Right renal cortex interstitium (tissue), 3 donors: ENCODE results near the gene MAPRE2. TPM values are rescaled to one million over a fixed set of nuclear protein-coding genes. Genes with fewer than 3 reads are reported as not detected.

Experiments used
- DNase-seq, 3 donors: peaks; one replicate each; pipeline ENCODE4 v3.0.0-alpha.2; 2013; ENCODE audit warnings: low read depth in 3 of 3, low spot score in 2 of 3
- polyA plus RNA-seq, 3 donors: library from polyadenylated mRNA; unstranded; fragments of 120-200 nt; gene quantifications; one replicate each; pipeline ENCODE4 v1.2.1, GENCODE V29; 2013; ENCODE audit not compliant: insufficient read length in 3 of 3

The MAPRE2 gene
- polyA plus RNA-seq, 3 donors, result 28.5 to 33.4 (median 33.3) TPM

DNA sequence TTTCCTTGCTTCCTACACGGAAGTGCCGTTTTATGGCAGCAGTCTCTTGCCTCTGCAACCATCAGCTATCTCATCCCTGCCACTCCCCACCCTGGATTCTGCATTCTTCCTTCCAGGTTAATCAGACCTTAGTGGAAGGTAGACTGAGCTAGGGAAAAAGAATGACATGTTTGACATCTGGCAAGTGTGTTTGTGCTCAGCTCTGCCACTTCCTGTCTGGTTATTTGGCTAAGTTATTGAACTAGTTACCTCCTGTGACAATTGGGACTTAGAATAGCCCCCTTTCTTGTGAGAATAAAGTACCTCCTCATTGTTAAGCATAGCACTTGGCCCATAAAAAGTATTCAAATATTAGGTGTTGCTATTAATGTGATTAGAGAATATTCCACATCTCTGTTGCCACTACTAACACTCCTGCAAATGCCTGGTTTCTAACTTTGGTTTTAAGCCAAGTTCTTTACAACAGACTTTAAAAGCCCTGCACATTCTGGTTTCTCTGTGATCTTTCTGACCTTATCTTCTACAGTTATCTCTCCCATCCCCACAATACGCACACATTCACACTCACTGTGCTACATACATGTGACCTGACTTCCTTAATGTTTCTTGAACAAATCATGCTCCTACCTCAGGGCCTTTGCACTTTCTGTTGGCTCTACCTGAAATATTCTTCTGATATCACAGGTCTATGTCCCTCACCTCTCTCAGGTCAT lies 10.8 kb upstream of the MAPRE2 start:
- no peak for DNase-seq

DNA sequence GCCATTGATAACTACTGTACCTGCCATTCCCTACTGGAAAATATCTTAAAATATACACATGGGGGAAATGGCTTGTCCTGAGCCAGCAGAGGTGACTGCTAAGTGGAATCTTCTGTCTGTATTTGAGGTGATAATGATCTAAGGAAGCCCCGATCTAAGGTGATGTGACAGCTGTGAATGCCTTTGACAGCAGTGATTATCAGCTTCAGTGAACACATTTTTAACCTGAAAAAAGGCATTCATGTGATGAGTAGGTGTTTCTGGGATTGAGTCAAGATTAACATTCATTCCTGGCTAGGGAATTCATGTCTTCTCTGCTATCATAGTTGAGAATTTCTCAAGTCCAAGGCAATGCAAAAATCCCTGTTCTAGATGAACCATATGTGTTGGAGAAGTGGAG lies 9.1 kb upstream of the MAPRE2 start:
- DNase-seq, result no peak

DNA sequence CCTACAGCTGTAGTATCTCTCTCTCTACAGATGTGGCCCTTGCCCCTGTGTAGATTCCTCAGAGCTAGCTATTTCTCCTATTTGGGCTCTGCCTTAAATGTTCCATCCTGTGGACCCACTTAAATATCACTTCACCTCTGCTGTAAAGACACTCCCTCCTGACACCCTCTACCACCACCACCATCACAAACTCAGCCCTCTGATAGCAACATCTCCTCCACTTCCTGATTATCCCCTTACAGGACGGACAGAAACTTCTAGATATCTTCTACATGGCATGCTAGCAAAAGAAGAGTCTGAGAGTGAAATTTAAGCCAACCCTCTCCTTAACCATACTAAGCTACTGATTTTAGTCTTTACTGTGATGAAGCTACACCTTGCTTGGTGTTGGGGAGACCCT lies 3.2 kb upstream of the MAPRE2 start:
- no peak for DNase-seq

DNA sequence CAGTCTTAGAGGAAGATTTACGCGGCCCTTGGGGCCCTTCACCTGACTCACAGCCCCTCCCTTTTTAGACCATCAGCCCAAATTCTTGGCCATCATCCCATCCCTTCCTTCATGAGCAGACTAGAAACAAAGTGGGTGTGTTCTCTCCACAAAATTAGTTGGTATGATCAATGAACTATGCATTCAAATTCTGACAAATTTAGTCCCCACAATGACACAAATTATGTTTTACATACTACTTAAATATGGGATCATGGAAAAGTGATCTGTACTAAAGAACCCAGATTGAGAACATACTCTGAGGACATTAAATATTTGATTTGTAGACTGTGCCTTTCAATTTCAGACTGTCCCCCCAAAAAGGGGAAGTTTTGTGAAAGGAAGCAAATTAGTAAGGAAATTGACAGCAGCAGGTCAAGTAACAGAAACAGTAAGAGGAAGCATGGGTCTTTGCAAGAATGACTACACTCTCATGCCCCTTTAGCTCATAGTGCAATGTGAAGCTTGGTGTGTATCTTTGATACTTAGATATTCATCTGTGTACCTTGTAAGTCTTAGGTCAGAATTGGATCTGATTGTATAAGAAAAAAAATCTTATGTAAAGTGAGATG lies 2.2 kb upstream of the MAPRE2 start:
- DNase-seq, result no peak

DNA sequence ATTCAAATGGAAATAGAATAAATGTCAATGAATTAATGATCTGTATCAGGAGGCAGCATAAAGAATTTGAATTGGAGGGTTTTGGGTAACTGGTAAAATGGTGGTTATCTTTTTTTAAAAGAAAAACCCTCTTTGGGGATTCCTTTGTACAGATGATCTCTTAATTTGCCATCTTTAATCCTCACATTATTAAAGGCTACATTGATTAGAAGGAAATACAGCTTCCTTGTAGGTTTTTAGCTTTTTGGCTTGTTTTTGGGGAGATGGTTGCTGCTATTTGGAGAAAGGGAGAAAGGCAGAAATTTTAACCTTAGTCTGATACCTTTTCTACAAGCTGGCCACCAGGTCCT lies 600 bp upstream of the MAPRE2 start:
- DNase-seq, result no peak

DNA sequence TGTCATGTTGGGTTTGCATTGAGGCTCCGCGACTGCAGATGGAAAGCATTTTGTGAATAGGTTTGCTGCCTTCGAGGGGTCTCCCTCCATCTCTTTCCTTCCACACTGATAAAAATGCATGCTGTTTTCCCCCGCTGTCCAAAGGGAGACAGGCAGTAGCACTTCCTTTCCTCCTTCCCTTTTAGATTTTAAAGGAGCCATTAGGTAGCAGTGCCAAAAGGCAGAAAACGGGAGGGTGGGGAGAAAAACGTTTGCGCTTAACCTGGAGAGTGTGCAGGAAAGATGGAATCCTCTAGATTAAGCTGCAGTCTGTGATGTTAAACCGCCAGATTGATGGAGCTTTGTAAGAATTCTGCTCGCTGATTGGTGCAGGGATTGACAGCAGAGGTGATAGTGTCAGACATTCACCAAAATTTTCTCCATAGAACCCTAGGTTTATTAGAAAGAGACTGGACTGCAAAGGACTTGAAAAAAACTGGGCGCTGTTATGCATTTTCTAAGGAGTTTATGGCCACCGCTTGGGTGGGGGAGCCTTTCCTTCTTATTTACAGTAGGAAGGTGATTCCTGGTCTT lies 688 bp downstream of the MAPRE2 start:
- DNase-seq, result no peak

DNA sequence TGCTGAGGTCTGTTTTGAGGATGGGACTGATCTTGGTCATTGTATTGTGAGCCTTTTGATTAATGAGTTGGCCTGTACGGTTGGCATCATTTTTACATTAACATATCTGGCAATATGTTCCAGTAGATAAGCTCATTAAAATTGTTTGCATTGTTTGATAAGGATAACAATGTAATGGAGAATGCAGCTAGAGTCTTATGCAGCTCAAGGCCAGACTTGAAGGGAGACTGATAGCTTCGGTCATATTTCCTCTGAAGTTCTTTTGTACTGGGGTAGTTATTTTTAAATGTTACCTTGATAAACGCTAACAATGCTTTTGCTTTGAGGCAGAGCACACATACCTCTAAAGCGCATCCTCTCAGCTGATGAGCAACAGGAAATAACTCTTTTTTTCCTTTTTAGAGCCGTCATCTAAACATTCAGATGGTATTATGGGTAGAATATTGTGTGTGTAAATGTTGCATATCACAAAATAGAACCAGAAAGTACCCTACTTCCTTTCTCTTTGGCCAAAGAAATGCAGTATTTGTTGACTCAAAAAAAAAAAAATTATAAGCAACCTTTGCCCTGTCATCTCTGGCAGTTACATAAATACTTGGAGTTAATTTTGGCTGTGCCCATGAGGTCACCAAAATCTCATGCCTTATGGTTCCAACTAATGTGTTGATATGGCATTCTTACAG lies 1.3 kb downstream of the MAPRE2 start:
- no peak for DNase-seq

DNA sequence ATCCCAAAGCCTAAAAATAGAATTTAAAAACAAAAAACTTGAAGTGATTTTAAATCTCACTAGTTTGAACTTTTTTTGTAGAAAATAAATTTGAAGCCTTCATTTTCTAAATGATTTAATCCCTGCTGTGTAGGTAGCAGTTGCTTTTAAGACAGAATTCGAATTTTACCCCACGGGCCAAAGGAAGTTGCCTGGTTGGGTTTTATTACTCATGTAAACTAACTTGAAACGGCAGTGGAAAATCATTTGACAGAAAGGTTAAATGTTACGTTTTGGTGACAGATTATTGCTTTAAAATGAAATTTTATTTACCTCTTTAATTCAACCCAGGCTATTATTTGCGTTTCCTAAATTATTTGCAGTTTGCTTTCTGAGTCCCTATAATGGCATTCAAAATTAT lies 2.0 kb downstream of the MAPRE2 start:
- DNase-seq, result no peak

DNA sequence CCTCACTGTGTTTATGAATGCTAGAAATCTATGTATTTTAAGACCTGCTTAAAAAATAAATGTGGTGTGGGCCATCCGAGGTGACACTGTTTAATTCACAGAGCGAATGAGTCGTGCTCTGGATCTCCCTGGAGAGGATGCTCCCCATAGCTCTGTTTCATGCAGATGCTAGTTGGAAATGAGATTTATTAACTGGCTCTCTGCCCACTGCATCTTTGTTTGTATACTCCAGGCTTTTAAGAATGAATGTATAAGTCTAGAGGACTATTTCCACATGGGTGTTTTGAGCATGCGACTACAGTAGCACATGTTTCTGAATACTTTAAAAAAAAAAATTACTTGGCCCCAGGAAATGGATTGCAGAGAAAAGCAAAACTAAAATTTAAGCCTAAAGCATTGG lies 3.9 kb downstream of the MAPRE2 start:
- DNase-seq, result no peak

DNA sequence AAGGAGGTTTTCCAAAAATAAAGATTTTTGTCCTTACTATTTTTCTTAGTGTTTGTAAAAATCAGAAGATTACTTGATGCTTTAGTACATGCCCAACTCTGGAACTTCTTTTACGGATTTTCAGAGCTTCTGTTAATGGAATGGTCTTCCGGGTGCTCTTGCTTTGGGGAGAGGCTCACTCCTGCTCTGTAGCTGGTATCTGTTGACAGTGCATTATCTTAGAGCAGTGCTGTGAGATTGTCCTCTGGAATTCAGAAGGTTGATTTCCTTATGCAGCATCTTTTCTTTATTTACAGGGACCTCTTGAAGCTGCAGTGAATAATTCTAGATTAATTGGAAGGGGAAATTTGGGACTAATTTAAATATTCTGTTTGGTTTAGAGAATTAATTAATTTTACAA lies 4.6 kb downstream of the MAPRE2 start:
- no peak for DNase-seq

DNA sequence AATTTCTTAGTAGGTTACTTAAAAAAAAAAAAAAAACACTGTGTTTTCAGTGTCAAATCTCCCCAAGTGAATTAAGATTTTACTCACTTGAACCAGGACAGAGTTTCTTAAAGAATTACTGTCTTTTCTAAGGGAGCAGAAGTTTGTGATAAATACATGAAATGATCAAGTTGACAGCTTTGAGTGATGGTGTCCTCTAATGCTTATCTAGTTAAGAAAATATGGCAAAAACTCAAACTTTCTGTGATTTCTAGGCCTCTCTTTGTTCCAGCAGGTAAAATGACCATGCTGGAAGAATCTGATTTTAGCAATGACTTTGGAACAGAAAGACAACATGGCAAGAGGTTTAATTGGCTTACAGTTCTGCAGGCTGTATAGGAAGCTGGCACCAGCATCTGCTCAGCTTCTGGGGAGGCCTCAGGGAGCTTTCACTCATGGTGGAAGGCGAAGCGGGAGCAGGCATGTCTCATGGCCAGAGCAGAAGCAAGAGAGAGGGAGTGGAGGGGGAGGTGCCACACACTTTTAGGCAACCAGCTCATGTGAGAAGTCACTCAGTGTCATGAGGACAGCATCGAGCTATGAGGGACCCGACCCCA lies 6.6 kb downstream of the MAPRE2 start:
- DNase-seq, result no peak

DNA sequence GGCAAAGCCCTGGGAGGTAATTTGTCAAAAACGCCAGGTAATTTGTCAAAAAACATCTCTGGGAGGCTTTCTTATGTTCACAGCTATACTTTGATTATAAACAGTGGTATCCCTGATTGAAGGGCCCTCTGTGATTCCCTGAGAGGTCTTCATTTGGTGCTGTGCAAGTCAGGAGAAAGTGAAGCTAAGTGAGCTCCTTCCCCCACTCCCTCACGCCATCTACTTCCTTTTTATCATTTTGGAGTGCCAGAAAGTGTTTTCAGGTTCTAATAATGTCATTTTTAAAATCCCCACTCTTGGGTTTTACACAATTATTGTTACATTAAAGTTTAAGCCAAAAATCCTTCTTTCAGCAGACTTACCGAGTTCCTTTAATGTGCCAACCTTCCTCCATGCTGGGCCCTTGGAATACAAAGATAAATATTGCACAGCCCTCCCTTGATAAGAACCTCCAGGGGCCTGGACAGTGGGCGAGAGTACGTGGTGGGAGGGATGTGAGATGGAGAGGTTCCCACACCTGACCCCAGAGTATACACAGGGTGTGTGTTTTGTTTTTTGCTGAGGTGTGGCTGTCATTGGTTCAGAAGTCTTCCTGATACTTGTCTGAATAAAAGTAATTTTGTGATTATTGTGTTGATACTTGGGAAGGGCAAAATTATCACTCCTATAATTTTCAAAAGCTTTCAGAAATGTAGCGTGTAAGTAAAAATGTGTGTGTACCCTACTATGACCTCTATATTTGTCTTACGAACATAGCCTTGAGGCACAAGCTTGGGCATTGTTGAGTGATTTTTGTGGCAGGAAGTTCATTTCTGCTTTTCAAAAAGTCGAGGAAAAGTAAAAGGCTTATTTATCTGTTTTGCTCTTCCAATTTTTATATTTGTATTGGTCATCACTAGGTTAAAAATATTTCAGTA lies 8.2 kb downstream of the MAPRE2 start:
- no peak for DNase-seq

DNA sequence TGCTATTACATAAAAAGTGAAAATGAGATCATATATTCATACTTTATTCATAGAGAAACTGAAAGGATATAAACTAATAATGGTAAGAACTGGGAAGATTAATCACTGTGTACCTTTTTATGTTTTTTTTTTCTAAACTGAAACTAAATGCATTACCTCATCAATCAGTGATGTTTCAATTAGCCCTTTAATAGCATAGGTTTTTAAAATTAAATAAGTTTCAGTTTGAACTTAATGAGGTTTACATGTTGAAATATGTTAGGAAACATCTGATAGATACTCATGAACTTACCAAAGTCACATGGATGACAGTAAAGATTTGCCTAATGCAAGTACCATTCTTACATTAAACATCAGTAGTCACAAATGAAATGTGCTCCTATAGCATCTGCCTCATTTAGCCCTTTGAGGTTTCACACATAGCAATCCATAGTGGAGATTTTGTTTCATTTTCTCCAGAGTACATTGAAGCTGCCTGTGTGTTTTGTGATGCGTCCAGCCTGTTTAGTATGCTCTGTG lies 8.9 kb downstream of the MAPRE2 start:
- DNase-seq, result no peak

DNA sequence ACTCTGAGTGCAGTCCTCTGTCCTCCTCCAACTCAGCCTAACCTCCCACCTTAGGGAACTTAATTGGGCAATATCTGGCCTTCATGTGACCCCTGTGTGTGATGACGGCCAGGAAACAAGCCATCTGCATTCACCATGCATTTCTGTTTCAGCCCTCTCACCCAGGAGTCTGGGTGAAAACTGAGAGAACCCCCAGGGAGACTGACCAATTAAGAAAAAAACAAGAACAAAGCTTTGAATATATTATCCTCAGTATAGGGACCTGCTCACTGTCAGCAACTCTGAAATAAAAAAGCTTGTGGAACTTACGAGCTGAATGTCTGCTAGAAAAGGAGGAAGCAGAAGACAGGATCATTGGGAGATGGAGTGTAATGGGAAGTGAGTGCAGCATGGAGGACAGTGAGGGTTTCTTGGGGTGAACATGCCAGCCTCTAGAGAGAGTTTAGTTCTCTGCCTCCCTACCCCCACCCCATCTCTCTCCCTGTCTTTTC lies 9.5 kb downstream of the MAPRE2 start:
- DNase-seq, result no peak

DNA sequence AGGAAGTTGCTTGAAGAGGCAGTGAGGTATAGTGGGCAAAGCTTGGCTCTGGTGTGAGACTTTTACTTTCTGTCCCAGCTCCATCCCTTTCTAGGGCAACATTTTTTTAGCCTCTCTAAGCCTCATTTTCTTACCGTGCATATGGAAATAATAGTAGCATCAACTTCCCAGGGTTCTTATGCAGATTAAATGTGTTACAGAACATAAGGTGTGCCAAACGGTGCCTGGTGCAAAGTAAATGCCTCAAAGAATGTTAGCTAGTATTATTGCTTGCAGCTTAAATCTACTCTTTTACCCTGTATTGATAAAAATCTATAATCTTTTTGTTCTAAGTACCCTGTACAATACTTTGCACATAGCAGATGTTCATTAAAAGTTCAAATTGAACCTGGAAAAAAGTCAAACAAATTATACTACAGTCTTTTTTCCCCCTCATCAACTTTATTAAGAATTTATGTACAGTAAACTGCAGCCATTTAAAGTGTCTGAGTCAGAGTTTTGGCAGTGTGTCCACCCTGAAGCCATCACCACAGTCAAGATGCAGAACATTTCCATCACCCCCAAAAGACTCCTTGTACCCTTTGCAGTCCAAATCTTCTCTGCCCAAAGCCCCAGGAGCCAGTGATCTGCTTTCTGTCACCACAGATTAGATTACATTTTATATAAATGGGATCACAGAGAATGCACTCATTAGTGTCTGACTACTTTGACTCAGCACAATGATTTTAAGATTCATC lies 10.6 kb downstream of the MAPRE2 start:
- no peak for DNase-seq

DNA sequence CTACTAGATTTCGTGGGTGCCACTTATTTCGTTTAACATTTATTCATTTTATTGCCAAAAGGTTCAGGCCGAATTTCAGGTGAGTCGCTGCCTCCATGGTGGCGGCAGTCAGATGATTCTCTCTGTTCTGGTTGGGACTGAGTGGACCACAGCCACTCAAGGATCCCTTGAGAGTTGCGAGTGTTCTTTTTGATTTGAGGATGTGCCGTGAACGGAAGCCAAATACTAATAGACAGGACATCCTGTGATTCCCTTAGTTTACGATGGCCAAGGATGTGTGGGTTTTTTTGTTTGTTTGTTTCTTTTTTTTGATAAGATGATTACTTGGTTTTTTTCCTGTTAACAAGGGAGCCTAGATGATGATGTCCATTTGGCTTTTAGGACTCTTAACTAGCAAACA lies 13.2 kb downstream of the MAPRE2 start:
- no peak for DNase-seq

DNA sequence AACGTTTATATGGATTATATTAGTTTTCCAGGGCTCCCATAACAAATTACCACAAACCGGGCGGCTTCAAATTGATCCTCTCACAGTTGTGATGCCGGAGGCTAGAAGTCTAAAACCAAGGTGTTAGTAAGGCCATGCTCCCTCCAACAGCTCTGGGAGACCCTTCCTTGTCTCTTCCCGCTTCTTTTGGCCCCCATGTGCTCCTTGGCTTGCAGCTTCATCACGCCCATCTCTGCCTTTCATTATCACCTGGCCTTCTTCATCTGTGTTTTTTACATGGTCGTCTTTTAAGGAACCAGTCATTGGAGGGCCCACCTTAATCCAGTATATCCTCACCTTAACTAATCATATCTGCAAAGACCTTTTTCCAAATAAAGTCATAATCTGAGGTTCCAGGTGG lies 13.9 kb downstream of the MAPRE2 start:
- no peak for DNase-seq

DNA sequence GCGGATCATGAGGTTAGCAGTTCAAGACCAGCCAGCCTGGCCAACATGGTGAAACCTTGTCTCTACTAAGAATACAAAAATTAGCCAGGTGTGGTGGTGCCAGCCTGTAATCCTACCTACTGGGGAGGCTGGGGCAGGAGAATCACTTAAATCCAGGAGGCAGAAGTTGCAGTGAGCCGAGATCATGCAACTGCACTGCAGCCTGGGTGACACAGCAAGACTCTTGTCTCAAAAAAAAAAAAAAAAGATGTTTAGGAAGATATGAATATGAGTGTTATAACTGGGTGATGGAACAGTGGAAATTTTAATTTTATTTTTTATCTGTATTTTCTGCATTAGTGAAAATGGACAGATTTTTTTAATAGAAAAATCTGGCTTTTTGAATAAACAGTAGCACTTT lies 14.5 kb downstream of the MAPRE2 start:
- no peak for DNase-seq

DNA sequence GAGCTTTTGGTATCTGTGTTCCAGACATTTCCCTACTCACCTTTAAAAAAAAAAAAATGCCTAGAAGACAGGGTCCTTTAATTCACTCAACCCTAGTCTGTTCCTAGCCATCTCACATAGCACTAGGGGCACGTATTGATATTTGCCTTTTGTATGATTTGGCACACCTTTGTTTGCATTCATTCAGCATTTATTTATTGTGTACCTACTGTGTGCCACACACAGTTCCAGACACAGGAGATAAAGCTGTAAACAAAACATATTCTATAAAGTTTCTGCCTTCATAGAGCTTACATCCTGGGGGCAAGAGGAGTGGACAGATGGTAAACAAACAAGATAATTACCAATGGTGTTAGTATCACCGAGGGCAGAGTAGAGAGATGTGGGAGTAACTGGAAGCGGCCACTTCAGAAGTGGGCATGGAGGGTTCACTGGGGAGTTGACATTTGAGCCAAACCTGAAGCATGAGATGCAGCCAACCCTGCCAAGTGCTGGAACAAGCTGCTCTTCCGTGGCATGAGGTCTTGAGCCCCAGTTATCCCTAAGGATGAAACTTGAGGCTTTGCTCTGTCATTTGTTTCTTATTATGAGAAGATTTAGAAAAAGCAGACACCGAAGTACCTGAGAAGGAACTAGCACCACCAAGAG lies 18.2 kb downstream of the MAPRE2 start:
- DNase-seq, result no peak
